Uterus (tissue), 4 donors: ENCODE data around the gene HCN2. TPM values are rescaled to one million over a fixed set of nuclear protein-coding genes. Genes with fewer than 3 reads are reported as not detected.

ENCODE experiments used
- DNase-seq, 2 donors: peaks; one replicate each; pipeline ENCODE4 v3.0.0-alpha.2; 2019 to 2020
- H3K27ac ChIP-seq, 2 donors: fragments of 200-600 bp; sonication (generic); 1 replicate in 1 of 2; 2 replicates in 1 of 2; pipeline ENCODE4 v1.5.1; 2016 to 2018
- H3K27me3 ChIP-seq, 2 donors: fragments of 200-600 bp; sonication (generic); one replicate each; pipeline ENCODE4 v1.5.1; 2018 to 2019; ENCODE audit warnings: control low read depth in 1 of 2
- H3K36me3 ChIP-seq, 2 donors: fragments of 200-600 bp; sonication (generic); one replicate each; pipeline ENCODE4 v1.5.1; 2019; ENCODE audit warnings: control low read depth in 1 of 2
- H3K4me1 ChIP-seq, 2 donors: fragments of 200-600 bp; sonication (generic); one replicate each; pipeline ENCODE4 v1.5.1; 2018 to 2019; ENCODE audit warnings: control low read depth in 1 of 2
- H3K4me3 ChIP-seq, 2 donors: fragments of 200-600 bp; sonication (generic); 1 replicate in 1 of 2; 2 replicates in 1 of 2; pipeline ENCODE4 v1.5.1; 2018 to 2019; ENCODE audit warnings: mild to moderate bottlenecking in 1 of 2
- H3K9me3 ChIP-seq, 2 donors: fragments of 200-600 bp; sonication (generic); one replicate each; pipeline ENCODE4 v1.5.1; 2019; ENCODE audit warnings: control low read depth in 1 of 2
- CTCF ChIP-seq, 4 experiments: fragments of 200-600 bp in 2 of 4; fragments of 450-650 bp in 2 of 4; sonication (generic) in 2 of 4; IDR thresholded peaks; one replicate each; pipeline ENCODE4 v1.5.1; 2016 to 2019; ENCODE audit warnings: antibody characterized with exemption in 4 of 4, mild to moderate bottlenecking in 2 of 4, moderate library complexity in 1 of 4
- POLR2A ChIP-seq, 2 donors: fragments of 450-650 bp; IDR thresholded peaks; one replicate each; pipeline ENCODE4 v1.6.1; 2016; ENCODE audit warnings: antibody characterized with exemption in 2 of 2, mild to moderate bottlenecking in 1 of 2, moderate library complexity in 1 of 2
- intact Hi-C: fragments of 100-400 bp; cut with DNase I; formaldehyde crosslinking; loops from one replicate; pipeline ENCODE4 v1.15.1; 2023; ENCODE audit warnings: low total_unique reads
- total RNA-seq, 4 donors: library from RNA; depleted of rRNA in 3 of 4; stranded (reverse); fragments of >200 nt in 3 of 4; gene quantifications; one replicate each; pipeline versions ENCODE4 v1.1.0 to v1.2.4, GENCODE V29; 2014 to 2023
- donor health status: DM: yes; HTN: yes; CAD: no.

The HCN2 gene
- total RNA-seq, 4 donors from 2014 or later: 0.83 TPM; not detected in 3

GRCh38 chr19:543910-544608, 45.6 kb upstream of the HCN2 start, which contains the start of gene GZMM:
Gene GZMM (plus strand): TSS chr19:544053. CDS start chr19:544072, 19 bp downstream.
- Histone ChIP-seq H3K4me1 (no peaks in the 10 kb centered on the region), H3K27me3 (no peaks in the 10 kb centered on the region), H3K9me3 (no peaks in the 10 kb centered on the region), H3K27ac (no peak within 1 kb of the TSS), H3K36me3 (no peaks in the 10 kb centered on the region), H3K4me3 (no peak within 1 kb of the TSS)
- no peak for TF ChIP-seq POLR2A (IDR thresholded peaks at IDR 0.05)
- DNase-seq: no peak
- intact Hi-C loops: no loop called here

DNA sequence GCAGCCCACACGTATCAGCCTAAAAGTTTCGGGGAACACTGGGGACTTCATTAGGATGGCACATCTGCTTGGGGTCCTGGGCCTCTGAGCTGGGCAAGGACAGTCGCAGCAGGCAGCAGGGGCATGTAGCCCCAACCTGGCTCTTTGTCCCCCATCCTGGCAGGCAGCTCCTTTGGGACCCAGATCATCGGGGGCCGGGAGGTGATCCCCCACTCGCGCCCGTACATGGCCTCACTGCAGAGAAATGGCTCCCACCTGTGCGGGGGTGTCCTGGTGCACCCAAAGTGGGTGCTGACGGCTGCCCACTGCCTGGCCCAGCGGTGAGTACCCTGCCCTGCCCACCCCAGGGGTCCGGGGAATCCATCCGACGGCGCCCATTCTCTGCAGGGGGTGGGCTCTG, 42.6 kb upstream of the HCN2 start:
- Histone ChIP-seq H3K27me3 (no peaks in the 10 kb centered on the region), H3K4me1 (no peaks in the 10 kb centered on the region), H3K4me3 (no peak overlapping the region), H3K9me3 (no peaks in the 10 kb centered on the region), H3K27ac (no peak overlapping the region), H3K36me3 (no peaks in the 10 kb centered on the region)
- TF ChIP-seq CTCF (IDR thresholded peaks at IDR 0.05): no peak
- no peak for TF ChIP-seq POLR2A (IDR thresholded peaks at IDR 0.05)
- intact Hi-C loops: no loop called here
- DNase-seq: no peak

GRCh38 chr19:547836-548720, 41.6 kb upstream of the HCN2 start:
- no peaks in the 10 kb centered on the region for H3K36me3 ChIP-seq
- H3K4me3 ChIP-seq: no peak overlapping the region
- no peaks in the 10 kb centered on the region for H3K27me3 ChIP-seq
- H3K9me3 ChIP-seq: no peaks in the 10 kb centered on the region
- no peak for TF ChIP-seq CTCF (IDR thresholded peaks at IDR 0.05)
- TF ChIP-seq POLR2A (IDR thresholded peaks at IDR 0.05): no peak
- H3K4me1 ChIP-seq: no peaks in the 10 kb centered on the region
- no peak overlapping the region for H3K27ac ChIP-seq
- intact Hi-C loops: no loop called here
- no peak for DNase-seq

- DNase-seq: no peak
- no peaks in the 10 kb centered on the region for H3K9me3 ChIP-seq
- H3K27ac ChIP-seq: no peak overlapping the region
- TF ChIP-seq CTCF (IDR thresholded peaks at IDR 0.05) (no peak), POLR2A (IDR thresholded peaks at IDR 0.05) (no peak)
- no peaks in the 10 kb centered on the region for H3K36me3 ChIP-seq
- no peaks in the 10 kb centered on the region for H3K27me3 ChIP-seq
- intact Hi-C loops: no loop called here
- H3K4me1 ChIP-seq: no peaks in the 10 kb centered on the region
- H3K4me3 ChIP-seq: no peak overlapping the region
These were observed 40.5 kb upstream of the HCN2 start for GRCh38 chr19:548886-549830.

- no peak overlapping the region for H3K4me3 ChIP-seq
- no peak for DNase-seq
- no peak overlapping the region for H3K27ac ChIP-seq
- H3K36me3 ChIP-seq: no peaks in the 10 kb centered on the region
- no peaks in the 10 kb centered on the region for H3K9me3 ChIP-seq
- intact Hi-C loops: no loop called here
- TF ChIP-seq POLR2A (IDR thresholded peaks at IDR 0.05) (no peak), CTCF (IDR thresholded peaks at IDR 0.05) (no peak)
- H3K27me3 ChIP-seq: no peaks in the 10 kb centered on the region
- H3K4me1 ChIP-seq: peaks cover 0 to 7% of the 10 kb centered on the region in 2 donors
These were observed 34.9 kb upstream of the HCN2 start for GRCh38 chr19:554817-555216.
